D721Med (cell line): Measurements from ENCODE around the gene NT5DC4.

Experiments used
- DNase-seq: peaks from one replicate; pipeline ENCODE4 v3.0.0; 2011; ENCODE audit warnings: low spot score; ENCODE audit not compliant: insufficient read length
- FAIRE-seq: peaks from 2 replicates; lab custom pipeline; 2011; peaks lifted over from hg19 to GRCh38; lab: Jason Lieb, UNC
- TF ChIP-seq, protein P1 (sequence below): IDR thresholded peaks from 2 replicates; pipeline ENCODE4 v1.5.1; 2012; ENCODE audit warnings: mild to moderate bottlenecking, control low read depth; ENCODE audit not compliant: insufficient read depth; ENCODE audit errors: missing control alignments

Gene NT5DC4

DNA sequence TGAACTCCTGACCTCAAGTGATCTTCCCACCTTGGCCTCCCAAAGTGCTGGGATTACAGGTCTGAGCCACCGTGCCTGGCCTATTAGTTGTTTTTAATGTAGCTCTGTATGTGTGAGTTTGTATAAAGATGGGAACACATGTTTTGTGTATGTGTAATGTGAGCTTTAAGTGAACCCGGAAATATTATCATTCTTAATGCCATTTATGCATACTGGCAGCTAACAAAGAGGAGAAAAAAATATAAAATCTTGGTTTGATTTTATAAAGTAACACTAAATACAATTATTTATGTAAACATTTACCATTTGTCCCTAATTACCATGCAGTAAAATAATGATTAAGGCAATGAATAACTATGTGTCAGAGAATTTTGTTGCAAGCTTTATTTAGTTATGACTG lies 52.7 kb downstream of the NT5DC4 start:
- TF ChIP-seq, protein P1, sequence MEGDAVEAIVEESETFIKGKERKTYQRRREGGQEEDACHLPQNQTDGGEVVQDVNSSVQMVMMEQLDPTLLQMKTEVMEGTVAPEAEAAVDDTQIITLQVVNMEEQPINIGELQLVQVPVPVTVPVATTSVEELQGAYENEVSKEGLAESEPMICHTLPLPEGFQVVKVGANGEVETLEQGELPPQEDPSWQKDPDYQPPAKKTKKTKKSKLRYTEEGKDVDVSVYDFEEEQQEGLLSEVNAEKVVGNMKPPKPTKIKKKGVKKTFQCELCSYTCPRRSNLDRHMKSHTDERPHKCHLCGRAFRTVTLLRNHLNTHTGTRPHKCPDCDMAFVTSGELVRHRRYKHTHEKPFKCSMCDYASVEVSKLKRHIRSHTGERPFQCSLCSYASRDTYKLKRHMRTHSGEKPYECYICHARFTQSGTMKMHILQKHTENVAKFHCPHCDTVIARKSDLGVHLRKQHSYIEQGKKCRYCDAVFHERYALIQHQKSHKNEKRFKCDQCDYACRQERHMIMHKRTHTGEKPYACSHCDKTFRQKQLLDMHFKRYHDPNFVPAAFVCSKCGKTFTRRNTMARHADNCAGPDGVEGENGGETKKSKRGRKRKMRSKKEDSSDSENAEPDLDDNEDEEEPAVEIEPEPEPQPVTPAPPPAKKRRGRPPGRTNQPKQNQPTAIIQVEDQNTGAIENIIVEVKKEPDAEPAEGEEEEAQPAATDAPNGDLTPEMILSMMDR, result no peak
- FAIRE-seq (no peak), DNase-seq (no peak)

DNA sequence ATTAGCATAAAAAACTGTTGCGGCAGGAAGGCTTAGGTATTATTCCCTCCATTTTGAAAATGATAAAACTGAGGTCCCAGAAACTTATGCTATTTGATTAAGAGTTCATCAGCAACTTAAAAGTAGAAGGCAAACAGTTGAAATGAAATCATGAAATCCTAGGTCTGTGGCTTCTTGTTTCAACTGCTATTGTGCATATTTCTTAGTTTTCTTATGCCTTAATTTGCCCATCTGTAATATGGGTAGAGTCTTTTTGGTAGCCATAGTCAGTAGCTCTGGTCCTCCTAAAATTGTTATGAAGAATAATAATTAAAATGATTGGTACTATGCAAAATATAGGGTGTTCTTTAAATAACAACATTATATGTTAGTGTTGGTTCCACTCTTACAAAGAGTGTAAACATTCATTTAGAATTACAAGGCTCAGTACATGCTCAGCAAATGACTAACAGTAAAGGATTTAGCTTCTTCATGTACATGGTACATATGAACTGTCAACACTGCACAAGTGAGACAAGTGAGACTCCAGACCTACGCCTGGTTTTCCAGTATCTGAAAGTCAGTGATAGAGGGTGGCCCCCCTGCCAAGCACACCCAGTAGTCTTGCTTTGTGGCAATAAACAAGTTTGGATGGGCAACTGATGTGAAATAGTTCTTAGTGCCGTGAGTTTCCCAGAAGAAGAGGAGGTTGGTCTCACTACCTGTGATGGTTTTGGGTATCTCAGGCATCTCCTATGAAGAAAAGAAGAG lies 53.9 kb downstream of the NT5DC4 start:
- FAIRE-seq, result no peak
- no peak for DNase-seq
- TF ChIP-seq, protein P1, result no peak

DNA sequence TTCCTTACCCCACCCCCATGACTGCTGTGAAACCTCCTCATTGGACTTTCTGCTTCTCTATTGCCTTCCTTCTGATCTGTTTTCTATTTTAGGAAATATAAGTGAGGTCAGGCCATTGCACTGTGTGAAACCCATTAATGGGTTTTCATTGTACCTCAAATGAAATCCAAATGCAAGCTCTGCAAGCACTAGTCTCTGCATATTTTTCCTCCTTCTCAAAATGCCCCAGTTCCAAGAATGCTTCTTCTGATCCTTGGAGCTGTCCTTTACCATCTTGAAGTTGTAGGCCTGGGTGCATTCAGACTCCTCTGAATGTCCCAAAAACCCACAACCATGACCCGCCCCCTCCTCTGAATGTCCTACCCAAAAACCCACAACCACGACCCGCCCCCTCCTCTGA lies 55.3 kb downstream of the NT5DC4 start:
- FAIRE-seq (no peak), DNase-seq (no peak)
- TF ChIP-seq, protein P1, result no peak

GRCh38 chr2:112777036-112777435 lies 56.2 kb downstream of the NT5DC4 start:
- TF ChIP-seq, protein P1, result no peak
- FAIRE-seq, result no peak
- DNase-seq, result no peak

GRCh38 chr2:112779598-112779997 lies 58.8 kb downstream of the NT5DC4 start:
- DNase-seq, result no peak
- no peak for FAIRE-seq
- TF ChIP-seq, protein P1, result no peak

GRCh38 chr2:112782234-112782799 lies 61.5 kb downstream of the NT5DC4 start:
- DNase-seq (no peak), FAIRE-seq (no peak)
- TF ChIP-seq, protein P1, result no peak

DNA sequence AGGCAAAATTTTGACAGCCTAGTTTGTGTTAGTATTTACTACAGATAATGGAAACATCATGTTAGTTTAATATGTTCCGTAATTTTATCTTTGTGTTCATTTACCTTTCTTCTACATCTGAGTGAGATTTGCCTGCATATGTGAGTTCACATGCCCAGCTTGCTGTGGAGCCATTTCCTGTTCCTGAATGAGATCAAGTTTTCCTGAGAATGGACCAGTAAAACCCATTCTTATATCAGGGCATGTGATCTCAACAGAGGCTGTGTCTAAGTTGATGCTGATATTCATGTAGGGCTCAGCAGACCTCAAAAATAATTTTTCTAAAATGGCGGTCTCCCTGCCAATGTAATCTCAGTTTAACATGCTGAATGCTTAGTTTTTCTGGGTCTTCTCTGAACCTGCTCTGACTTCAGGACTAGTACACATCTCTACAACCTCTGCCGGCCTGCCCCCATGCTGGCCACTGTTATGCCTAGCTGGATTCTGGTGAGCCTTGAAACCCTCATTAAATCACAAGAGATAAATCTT lies 62.4 kb downstream of the NT5DC4 start:
- FAIRE-seq, result no peak
- TF ChIP-seq, protein P1, result no peak

More for the DNA sequence above, 62.4 kb downstream of the NT5DC4 start:
- DNase-seq, result no peak
